PFSK-1 (cell line): ENCODE results near the gene THSD4.

Source experiments
- POLR2AphosphoS5 ChIP-seq: IDR thresholded peaks from 2 replicates; pipeline ENCODE4 v1.6.1; 2012; ENCODE audit warnings: low read depth, mild to moderate bottlenecking, control low read depth, low read length, moderate library complexity
- TAF1 ChIP-seq: IDR thresholded peaks from 2 replicates; pipeline ENCODE4 v1.6.1; 2012; ENCODE audit warnings: low read length, control low read depth, borderline replicate concordance; ENCODE audit not compliant: insufficient read depth
- TF ChIP-seq, protein P1 (sequence below), 2 experiments: IDR thresholded peaks; 2 replicates each; pipeline versions ENCODE4 v1.6.1 to v1.8.0; 2011 to 2012; ENCODE audit warnings: low read depth in 2 of 2, low read length in 2 of 2, control low read depth in 1 of 2, inconsistent platforms in 1 of 2, mild to moderate bottlenecking in 1 of 2, moderate library complexity in 1 of 2; ENCODE audit not compliant: insufficient read depth in 1 of 2

DNA sequence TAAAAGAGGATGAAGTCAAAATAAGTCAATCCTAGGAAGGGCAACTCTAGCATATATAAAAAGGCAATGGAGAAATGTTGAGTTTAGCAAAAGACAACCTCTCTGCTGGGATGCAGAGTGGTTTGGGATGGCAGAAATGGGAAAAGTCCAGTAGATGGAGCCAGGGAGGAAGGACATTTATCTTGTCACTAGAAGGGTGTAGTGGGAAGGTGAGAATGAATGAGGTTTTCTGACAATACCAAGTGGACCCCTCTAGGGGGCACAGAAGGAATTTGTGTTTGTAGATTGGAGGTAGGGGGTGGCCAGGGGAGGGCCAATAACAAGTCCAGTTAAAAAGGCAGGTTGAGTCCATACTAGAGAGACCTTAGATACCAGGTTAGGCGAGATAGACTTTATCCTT, 80.0 kb downstream of the THSD4 start:
- no peak for TF ChIP-seq POLR2AphosphoS5
- TF ChIP-seq, protein P1, sequence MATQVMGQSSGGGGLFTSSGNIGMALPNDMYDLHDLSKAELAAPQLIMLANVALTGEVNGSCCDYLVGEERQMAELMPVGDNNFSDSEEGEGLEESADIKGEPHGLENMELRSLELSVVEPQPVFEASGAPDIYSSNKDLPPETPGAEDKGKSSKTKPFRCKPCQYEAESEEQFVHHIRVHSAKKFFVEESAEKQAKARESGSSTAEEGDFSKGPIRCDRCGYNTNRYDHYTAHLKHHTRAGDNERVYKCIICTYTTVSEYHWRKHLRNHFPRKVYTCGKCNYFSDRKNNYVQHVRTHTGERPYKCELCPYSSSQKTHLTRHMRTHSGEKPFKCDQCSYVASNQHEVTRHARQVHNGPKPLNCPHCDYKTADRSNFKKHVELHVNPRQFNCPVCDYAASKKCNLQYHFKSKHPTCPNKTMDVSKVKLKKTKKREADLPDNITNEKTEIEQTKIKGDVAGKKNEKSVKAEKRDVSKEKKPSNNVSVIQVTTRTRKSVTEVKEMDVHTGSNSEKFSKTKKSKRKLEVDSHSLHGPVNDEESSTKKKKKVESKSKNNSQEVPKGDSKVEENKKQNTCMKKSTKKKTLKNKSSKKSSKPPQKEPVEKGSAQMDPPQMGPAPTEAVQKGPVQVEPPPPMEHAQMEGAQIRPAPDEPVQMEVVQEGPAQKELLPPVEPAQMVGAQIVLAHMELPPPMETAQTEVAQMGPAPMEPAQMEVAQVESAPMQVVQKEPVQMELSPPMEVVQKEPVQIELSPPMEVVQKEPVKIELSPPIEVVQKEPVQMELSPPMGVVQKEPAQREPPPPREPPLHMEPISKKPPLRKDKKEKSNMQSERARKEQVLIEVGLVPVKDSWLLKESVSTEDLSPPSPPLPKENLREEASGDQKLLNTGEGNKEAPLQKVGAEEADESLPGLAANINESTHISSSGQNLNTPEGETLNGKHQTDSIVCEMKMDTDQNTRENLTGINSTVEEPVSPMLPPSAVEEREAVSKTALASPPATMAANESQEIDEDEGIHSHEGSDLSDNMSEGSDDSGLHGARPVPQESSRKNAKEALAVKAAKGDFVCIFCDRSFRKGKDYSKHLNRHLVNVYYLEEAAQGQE (IDR thresholded peaks at IDR 0.05; ENCODE audit: insufficient read depth in 1 of 2, low read depth in 2 of 2, low read length in 2 of 2) = no peak
- TF ChIP-seq TAF1 = no peak
